ENCODE measurements around the gene TNFRSF14.
"Not testable (repeated sequence)": the region's sequence is repeated elsewhere in the genome, so short reads cannot be mapped to it uniquely, and the experiment has no call there.

TNFRSF14 gene

DNA sequence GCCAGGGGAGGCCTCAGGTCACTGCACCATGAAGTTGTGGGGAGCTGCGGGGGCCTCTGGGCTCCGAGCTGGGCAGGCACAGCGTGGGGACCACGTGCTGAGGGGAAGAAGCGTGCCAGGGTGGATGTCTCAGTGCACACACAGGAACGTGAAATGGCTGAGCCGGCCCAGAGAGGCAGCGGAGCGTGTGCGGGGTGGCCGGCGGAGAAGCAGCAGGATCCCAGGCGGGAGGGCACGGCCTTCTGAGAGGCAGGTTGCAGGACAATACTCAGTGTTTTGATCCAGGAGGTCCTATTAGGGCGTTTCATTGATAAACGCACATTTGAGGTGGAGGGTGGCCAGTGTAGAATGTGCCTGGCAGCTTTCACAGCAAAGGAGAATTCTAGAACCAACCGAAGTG is 12.9 kb downstream of the TNFRSF14 start:
- no peak for DNase-seq

DNA sequence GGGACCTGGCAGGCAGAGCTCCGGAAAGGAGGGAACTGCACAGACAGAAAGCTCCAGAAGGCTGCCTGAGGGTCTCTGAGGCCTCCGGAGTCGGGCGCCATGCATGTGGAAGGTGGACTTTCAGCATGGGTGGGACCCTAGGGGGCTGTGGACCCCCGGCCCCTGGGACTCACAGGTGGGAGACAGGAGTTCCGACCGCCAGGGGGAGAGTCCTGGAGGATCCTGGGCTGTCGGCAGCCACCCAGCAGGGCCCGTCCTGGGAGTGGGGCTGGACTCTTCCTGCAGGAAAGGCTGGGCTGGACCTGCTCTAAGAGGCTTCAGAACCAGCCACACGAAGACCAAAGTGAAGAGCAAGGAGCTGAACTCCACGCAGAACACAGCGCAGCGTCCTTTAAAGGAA is 13.5 kb downstream of the TNFRSF14 start:
- DNase-seq = not testable (repeated sequence)

DNA sequence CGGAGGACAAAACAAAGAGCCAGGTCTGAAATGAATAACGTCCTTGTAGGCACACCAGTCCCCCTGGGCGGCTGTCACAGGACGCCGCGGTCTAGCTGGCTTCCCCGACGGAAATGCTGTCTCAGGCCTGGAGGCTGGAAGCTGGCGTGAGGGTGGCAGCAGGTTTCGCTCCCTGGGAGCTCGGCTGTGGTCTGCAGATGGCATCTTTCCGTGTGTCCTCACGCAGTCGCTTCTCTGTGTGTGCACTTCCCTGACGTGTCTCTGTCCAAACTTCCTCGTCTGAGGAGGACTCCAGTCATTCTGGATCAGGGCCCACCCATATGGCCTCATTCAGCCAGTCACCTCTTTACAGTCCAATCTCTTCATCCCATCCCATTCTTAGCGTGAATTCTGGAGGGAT is 14.2 kb downstream of the TNFRSF14 start:
- DNase-seq = no peak

DNA sequence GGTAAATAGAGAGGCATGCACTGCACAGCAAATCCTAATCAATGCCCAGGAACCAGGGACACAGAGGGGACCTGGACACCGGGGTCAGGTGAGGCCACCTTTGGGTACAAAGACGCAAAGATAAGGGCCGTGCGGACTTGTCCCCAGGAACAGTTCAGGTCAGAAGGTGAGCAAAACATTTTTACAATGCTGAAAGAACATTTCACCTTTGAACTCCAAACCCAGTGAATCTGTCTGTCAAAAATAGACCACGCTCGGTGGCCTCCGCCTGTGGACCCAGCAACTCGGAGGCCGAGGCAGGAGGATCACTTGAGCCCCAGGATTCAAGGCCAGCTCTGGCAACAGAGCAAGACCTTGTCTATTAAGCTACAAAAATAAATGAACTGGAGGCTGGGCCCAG is 15.2 kb downstream of the TNFRSF14 start:
- no peak for DNase-seq

DNA sequence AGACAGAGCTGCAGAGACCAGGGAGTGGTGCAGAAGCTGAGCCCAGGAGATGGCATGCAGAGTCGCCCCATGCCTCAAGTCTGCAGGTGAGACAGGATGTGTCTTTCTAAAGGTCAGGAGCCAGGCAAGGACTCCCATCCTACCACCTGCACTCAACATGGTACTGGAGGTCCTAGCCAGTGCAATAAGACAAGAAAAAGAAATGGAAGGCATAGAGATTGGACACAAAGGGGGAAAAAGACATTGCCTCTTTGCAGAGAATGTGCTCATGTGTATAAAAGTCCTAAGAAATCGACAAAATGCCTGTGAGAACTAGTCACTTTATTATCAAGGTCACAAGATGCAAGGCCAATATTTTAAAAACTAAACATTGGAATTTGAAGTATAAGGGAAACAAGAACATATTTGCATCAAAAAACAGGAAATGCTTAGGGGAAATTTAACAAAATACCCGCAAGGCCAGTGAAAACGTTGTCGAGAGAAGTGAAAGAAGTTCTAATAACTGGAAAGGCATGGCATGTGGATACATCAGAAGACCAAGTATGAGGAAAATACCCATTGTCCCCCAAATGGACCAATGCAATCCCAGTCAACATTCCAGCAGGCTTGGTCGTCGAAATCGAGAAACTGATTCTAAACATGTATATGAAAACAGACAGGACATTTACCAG is 17.2 kb downstream of the TNFRSF14 start:
- DNase-seq = no peak

DNA sequence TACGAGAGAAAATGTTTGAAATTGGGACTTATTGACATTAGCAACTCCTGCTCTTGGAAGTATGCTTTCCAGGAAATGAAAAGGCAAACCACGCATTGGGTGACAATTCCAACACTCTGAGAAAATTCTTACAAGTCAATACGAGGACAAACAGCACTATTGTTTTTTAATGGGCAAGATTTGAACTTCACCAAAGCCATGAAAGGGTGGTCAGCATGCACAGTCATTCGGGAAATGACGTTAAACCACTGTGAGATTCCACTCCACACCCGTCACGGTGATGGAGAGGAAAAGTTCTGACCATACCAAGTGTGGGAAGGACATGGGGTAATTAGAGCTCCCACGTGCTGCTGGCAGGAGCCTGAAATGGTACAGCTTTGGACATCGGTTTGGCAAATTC is 18.2 kb downstream of the TNFRSF14 start:
- no peak for DNase-seq

DNA sequence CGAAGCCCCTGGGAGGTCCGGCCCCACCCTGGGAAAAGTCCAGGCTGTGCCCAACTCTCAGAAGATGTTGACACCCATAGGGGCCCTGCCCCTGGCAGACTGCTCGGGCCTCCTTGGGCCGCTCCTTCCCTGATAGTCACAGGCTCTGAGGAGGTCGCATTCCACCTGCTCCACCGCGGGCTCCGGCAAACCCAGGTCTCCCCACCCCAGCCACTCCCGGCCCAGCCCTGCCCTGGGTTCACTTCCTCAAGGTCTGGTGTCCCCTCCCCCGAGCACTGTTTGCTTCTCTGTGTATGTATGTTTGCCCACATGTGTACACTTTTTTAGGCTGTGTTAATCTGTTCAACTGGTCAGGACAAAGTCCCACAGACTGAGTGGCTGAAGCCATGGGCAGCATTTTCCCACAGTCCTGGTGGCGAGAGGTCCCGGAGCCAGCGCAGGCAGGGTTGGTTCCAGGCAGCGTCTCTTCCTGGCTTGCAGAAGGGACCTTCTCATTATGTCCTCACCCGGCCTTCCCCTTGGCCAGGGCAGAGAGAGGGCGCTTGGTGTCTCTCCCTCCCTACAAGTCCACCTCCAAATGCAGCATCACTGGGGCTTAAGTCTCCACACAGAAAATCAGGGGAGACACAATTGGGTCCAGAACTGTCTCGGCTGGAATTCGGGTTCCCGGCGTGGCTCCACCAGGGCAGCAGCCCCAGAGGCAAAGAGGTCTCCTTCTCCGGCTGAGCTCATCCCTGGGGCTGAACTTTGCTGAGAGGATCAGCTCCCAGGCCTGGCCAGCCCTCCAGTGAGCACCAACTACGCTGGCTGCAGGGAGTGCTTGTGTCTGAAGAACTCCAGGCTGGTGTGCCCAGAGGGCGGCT is 19.9 kb downstream of the TNFRSF14 start:
- no peak for DNase-seq

DNA sequence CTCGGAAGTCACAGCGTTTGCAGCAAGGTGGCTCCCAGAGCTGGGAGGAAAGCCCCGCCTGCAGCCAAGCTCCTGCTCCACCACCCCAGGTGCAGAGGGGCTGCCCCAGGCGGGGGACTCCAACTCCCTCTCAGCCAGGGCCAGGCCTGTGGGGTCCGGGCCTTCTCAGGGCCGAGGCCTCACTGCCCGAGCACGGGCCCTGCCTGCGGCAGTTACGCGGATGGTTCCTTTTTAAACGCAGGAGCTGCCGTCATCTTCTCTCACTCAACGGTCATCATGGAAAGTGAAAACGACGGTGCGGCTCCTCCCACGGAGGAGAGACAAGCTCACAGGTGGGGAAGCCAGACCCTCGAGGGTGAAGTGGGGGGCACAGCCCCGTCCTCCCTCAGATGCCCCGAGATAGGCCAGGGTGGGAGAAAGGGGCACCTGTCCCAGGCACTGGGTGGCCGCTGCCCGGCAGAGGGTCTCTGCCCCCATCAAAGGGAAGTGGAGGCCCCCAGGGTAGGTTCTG is 21.4 kb downstream of the TNFRSF14 start:
- DNase-seq = peak; percentile 37

DNA sequence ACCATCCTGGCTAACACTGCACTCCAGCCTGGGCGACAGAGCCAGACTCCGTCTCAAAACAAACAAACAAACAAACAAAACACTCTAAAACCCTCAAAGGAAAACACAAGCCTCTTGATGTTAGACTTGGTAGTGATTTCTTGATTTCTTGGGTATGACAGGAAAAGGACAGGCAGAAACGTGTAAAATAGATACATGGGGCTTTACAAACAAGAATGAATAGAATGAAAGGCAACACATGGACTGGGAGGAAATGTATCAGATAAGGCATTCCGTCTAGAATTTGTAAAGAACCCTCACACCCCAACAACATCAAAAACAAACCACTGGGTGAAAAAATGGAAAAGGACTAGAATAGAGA is 22.6 kb downstream of the TNFRSF14 start:
- no peak for DNase-seq

DNA sequence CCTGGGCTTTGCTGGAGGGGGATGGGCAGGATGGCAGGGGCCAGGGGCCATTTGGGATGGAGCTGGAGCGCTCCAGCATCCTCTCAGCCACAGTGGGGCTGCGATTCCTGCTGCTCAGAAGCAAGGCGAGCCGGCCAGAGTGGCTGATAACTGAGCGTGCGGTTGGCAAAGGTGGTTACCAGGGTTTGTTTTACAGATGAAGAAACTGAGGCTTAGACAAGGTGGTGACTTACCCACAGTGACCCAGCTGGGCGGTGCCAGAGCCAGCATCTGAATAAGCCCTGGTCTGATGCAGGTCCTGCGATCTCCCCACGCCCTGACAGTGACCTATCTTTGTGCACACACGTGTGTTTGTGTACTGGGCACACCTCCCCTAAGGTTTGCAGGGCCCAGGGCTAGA is 24.5 kb downstream of the TNFRSF14 start:
- DNase-seq = no peak

DNA sequence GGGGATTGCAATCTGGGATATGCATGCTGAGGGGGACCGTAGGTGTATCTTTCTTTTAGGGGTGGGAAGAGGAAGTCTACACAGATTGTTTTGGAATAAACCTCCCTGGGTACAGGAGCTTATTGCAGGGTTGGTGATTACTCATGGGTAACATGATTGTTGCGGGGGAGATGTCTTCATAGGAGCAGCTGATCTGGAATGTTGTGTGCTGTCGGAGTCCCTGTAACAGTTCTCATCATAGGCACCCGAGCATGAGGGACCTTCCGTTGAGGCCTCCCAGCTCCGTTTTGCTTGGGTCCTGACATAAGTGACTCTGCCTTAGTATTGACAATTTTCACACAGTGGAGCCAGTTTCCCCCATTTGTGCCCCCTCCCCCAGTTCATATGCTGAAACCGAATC is 26.2 kb downstream of the TNFRSF14 start:
- no peak for DNase-seq

DNA sequence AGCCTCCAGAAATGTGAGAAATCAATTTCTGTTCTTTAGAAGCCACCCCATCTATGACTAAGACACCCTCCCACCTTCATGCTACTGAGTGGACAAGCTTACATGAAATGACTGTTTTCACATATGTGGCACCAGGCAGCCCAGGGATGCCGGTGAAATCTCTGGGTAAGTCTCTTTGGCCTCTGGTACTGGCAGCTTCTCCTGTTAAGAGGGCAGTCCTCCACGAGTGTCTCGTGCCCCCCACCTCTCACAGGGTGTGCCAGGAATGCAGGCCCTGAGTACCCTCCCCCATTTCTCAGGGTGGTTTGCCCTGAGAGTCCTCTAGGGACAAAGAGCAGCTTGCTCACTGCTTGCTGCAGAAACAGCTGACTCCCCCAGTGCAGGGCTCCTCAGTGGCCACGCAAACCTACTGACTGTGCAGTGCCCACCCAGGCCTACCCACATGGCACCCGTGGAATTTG is 27.2 kb downstream of the TNFRSF14 start:
- DNase-seq = no peak

DNA sequence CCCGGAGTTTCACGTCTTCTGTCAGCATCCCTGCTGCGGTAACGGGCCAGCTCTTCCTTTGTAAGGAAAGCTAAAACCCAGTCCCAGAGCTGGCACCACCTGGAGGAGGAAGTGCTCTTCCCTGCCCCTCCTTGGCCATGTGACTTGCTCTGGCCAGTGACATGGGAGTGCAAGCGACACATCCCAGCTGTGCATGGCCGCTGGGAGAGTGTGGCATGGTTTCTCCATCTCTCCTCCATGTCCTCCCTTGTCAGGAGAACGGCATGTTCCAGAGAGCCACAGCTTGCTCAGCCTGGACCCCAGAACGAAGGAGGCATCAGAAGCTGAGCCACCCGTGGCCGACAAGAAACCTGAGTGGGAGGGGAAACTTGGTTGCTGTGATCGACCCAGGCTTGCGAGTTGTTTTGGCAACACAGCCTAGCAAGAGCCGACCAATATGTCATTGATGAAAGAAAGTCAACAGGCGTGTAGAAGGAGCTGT is 27.7 kb downstream of the TNFRSF14 start:
- no peak for DNase-seq

DNA sequence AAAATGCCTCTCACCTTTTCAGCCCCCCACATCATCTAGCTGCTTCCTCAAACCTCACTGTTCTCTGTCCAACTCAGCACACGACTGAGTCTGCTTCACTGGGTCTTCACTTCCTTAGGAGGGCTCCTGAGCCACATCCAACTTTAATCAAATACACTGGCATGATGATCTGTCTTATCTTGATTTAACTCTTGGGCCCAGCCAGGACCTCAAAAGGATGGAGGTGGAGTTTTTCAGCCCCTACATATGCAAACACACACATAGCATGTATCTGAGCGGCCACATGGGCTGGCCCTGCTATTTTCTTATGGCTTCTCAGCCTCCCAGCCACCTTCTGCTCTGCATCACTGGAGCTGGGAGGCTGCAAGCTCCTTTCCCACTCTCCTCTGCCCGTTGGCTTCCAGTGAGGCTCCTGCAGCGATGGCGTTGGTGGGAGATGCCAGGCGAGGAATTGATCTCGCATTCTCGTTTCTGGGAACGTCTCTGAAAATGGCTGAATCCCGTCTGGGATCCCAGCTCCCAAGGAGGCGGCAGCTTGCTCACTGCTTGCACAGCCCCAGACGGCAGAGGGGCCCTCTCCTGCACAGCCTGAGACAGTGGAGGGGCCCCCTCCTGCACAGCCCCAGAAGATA is 28.6 kb downstream of the TNFRSF14 start:
- DNase-seq = no peak

DNA sequence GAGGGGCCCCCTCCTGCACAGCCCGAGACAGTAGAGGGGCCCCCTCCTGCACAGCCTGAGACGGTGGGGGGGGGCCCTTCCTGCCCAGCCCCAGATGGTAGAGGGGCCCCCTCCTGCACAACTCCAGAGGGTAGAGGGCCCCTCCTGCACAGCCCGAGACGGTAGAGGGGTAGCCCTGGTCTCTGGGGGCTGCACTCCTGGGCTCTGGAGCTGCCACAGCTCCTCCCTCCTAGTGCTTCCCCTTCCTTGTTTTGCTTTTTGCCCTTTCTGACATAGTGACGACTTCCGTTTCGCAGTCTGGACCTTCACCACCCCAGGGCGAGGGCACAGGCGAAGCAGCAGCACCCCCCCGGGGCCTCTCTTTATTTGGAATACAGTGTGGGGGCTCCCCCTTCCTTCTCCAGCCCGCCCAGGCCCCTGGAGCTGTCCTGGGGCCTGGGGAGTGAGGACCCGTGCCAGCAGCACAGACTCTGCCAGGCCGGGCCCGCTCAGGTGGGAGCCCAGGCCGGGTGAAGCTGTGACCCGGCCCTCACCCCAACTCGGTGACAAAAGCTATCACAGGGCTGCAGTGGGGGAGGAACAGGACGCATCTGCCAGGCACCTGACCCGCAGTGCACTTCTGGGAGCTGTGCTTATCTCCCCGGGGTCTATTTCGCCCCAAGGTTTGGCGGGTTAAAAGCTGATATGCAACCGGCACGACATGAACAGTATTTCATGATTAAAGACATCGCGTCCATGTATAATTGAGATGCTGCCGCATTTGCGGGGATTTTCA is 29.3 kb downstream of the TNFRSF14 start:
- DNase-seq = peak; percentile 48

DNA sequence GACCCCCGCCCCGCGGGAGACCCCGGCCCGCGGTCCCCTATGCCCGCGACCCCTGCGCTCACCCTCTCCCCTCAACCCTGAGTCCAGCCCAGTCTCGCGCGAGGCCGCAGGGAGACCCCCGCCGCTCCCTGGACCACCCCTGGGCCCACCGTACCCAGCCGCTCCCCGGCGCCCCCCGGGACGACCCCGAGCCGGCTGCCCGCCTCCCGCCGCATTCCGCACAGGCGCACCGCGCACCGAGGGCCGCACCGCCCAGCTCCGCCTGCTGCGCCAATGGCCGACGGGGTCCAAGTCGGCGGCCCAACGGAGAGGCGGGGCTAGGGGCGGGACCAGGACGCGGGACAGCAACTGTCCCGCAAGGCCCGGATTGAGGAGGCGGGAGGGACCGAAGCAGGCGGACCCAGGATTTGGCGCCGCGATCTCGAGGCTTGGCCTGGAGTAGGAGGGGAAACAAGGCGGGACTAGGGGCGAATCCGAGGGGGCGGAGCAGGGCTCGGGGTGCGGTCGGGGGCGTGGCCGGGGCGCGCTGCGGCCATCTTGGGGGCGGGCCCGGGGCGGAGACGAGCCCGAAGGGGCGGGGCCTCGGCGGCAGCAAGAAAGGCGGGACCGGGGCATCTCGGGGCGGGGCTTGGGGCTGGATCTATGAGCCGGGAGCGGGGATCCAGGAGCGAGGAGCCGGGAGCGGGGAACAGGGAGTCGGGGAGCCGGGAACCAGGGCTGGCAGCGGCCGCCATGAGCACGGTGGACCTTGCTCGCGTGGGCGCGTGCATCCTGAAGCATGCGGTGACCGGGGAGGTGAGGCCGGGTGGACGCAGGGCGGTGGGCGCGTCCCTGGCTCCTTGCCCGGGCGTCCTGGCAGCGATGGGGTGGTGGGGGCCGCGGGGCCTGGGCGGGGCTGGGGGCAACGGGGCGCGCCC is 30.2 kb downstream of the TNFRSF14 start, which contains the start of gene PRXL2B:
Gene PRXL2B (plus strand): TSS at position 624 of the 917 bp plus-strand sequence. CDS start 109 bp downstream, at position 733.
- DNase-seq = peak; percentile 92

DNA sequence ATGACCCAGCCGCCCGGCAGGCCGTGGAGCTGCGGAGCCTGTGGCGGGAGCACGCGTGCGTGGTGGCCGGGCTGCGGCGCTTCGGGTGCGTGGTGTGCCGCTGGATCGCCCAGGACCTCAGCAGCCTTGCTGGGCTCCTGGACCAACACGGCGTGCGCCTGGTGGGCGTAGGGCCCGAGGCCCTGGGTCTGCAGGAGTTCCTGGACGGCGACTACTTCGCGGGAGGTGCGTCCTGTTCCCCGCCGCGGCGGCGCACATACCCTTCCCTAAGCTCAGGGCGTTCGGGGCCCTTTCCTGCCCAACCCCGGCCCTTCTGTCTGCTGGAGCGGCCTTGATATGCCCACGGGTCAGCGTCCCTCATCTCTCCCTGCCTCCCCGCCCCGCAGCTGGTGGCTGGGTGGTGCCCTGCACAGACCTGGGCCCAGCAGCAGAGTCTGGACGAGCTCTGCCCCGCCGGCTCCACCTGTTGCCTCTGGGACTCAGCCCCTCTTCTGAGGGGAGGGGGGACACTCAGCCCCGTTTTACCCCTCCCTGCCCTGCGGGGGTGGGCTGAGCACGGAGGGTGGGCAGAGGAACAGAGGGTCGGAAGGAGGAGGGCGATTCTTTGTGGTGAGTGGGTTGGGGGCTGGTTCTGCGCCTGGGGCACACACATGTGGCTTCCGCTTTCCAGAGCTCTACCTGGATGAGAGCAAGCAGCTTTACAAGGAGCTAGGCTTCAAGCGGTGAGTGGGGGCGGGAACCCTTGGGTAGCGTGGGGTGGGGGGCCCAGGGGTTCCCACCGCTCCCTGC is 31.1 kb downstream of the TNFRSF14 start:
- no peak for DNase-seq

DNA sequence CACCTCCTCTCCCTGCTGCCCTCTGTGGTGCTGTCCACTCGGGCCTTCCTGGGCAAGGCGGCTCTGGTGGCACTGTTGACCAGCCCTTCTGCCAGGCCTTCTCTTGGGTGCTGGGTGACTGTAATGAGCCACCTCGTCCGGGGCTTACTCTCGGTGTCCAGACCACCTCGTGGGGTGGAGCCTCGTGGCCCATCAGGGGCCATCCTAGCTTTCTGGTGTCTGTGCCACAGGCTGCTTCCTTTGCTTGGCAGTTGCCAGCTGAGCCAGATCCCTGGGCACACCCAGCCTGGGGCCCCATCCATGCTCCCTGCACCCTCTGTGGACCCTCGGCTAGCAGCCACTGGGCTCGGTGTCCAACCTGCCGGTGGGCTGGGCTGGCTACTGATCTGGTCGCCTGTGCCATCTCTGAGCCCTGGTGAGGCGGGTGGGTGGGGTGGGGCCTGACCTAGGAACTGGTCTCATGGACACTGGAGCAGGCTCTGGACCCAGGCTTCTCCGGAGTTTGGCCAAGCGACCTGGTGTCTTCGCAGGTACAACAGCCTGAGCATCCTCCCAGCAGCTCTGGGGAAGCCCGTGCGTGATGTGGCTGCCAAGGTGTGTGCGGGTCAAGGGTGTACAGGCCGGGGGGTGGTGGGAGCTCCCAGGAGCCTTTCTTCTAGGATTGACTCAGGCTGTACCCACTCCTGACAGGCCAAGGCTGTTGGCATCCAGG is 31.8 kb downstream of the TNFRSF14 start:
- no peak for DNase-seq

DNA sequence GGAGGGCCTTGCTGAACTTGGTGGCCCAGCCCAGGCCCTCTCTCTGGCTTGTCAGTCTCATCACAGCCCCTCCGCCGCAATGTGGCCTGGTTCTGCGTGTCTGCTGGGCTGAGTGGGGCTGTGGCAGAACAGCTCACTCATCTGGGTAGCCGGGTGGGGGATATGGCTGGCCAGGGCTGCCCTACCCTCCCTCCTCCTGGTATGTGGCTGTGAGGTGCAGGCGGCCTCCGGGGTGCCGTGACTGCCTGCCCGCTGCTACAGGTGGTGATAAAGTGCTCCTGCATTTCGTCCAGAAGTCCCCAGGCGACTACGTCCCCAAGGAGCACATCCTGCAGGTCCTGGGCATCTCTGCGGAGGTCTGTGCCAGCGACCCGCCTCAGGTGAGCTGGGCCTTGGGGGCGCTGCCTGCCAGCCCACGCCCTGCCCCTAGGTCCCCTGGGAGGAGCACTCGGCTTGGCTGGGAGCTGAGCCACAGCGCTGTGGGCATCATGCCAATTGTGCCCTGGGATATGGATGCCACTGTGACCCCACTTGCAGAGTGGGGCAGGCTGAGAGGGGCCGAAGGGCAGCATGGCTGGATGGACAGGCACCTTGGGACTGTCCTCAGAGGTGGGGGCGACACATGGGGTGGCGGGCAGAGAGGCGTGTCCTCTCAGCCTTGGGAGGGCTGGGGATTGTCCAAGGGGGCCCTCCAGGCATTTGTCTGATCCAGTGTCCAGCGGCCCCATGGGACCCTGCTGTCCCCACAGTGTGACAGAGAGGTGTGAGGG is 32.7 kb downstream of the TNFRSF14 start:
- DNase-seq = no peak

Data from activated CD4-positive, alpha-beta T cell treated with anti-CD3 and anti-CD28 coated beads for 1 hour (primary cell).